Muscle of leg (tissue), 11 donors: ENCODE results near the gene PLEKHA6. TPM values are rescaled to one million over a fixed set of nuclear protein-coding genes. Genes with fewer than 3 reads are reported as not detected.
"Not testable (repeated sequence)": the region's sequence is repeated elsewhere in the genome, so short reads cannot be mapped to it uniquely, and the experiment has no call there.

Source experiments
- DNase-seq: peaks from one replicate; pipeline ENCODE4 v3.0.0; 2013
- H3K27ac ChIP-seq: one replicate; pipeline ENCODE4 v1.5.1; 2013; ENCODE audit warnings: mild to moderate bottlenecking, low read length, control low read depth
- H3K27me3 ChIP-seq: one replicate; pipeline ENCODE4 v1.6.1; 2013; ENCODE audit warnings: low read length; ENCODE audit not compliant: control insufficient read depth, insufficient read depth
- H3K36me3 ChIP-seq: one replicate; pipeline ENCODE4 v1.6.1; 2013; ENCODE audit warnings: low read length; ENCODE audit not compliant: control insufficient read depth, insufficient read depth
- H3K4me1 ChIP-seq: one replicate; pipeline ENCODE4 v1.6.1; 2013; ENCODE audit warnings: low read length; ENCODE audit not compliant: control insufficient read depth, insufficient read depth
- H3K4me3 ChIP-seq: one replicate; pipeline ENCODE4 v1.5.1; 2013; ENCODE audit warnings: low read length, control low read depth
- H3K9me3 ChIP-seq: replicated peaks from 2 replicates; pipeline ENCODE4 v1.6.1; 2013; ENCODE audit warnings: low read depth, low read length; ENCODE audit not compliant: control insufficient read depth
- WGBS: methylation state at CpG from one replicate; pipeline ENCODE4 v1.1.5; 2013; ENCODE audit warnings: missing lambda C conversion rate; ENCODE audit not compliant: insufficient coverage; 5-methylcytosine and 5-hydroxymethylcytosine counted together
- polyA plus RNA-seq, 8 donors: library from polyadenylated mRNA; unstranded; fragments of 120-200 nt; gene quantifications; one replicate each; pipeline versions ENCODE4 v1.2.1 to v1.2.3, GENCODE V29; 2013; ENCODE audit warnings: inconsistent platforms in 1 of 8, low replicate concordance in 1 of 8; ENCODE audit not compliant: insufficient read length in 8 of 8, insufficient read depth in 1 of 8
- total RNA-seq: library from RNA; stranded (reverse); fragments of 120-200 nt; gene quantifications from one replicate; pipeline ENCODE4 v1.2.4, GENCODE V29; 2013

Gene PLEKHA6
- total and polyA plus RNA-seq, 9 donors: 2.2 to 10.0 (median 4.8) TPM

GRCh38 chr1:204242920-204243319, 116.8 kb downstream of the PLEKHA6 start:
- no peaks in the 10 kb centered on the region for H3K4me1 ChIP-seq
- H3K27me3 ChIP-seq: no peaks in the 10 kb centered on the region
- H3K36me3 ChIP-seq: peaks cover 3% of the 10 kb centered on the region
- no peak overlapping the region for H3K4me3 ChIP-seq
- no peak overlapping the region for H3K27ac ChIP-seq
- H3K9me3 ChIP-seq: no peaks in the 10 kb centered on the region
- DNase-seq: no peak
- WGBS: 96% methylated on average over 7 of the region's 10 CpGs

- 91% methylated on average over 5 of the region's 5 CpGs for WGBS
- Histone ChIP-seq H3K4me3 (no peak overlapping the region), H3K9me3 (no peaks in the 10 kb centered on the region), H3K27ac (no peak overlapping the region), H3K27me3 (no peaks in the 10 kb centered on the region), H3K36me3 (peaks cover 3% of the 10 kb centered on the region), H3K4me1 (no peaks in the 10 kb centered on the region)
- DNase-seq: no peak
Measured at GRCh38 chr1:204241914-204242313, 117.8 kb downstream of the PLEKHA6 start.

GRCh38 chr1:204241050-204241449, 118.7 kb downstream of the PLEKHA6 start:
- no peaks in the 10 kb centered on the region for H3K27me3 ChIP-seq
- H3K9me3 ChIP-seq: no peaks in the 10 kb centered on the region
- no peak overlapping the region for H3K4me3 ChIP-seq
- H3K27ac ChIP-seq: no peak overlapping the region
- no peaks in the 10 kb centered on the region for H3K4me1 ChIP-seq
- no peak for DNase-seq
- peaks cover 3% of the 10 kb centered on the region for H3K36me3 ChIP-seq
- WGBS: 43% methylated on average over 2 of the region's 2 CpGs

- WGBS: no CpG with 5 or more reads among the region's 1 CpG
Measured at GRCh38 chr1:204240233-204240632, 119.5 kb downstream of the PLEKHA6 start.

GRCh38 chr1:204239401-204239800, 120.3 kb downstream of the PLEKHA6 start:
- not testable (repeated sequence) for H3K4me1 ChIP-seq, DNase-seq, H3K27ac ChIP-seq, H3K9me3 ChIP-seq, H3K4me3 ChIP-seq, H3K36me3 ChIP-seq, H3K27me3 ChIP-seq
- no CpG with 5 or more reads among the region's 3 CpGs for WGBS

More at GRCh38 chr1:204240233-204240632, 119.5 kb downstream of the PLEKHA6 start:
- Histone ChIP-seq H3K4me3 (no peak overlapping the region), H3K4me1 (no peaks in the 10 kb centered on the region), H3K27ac (no peak overlapping the region), H3K9me3 (no peaks in the 10 kb centered on the region), H3K27me3 (no peaks in the 10 kb centered on the region), H3K36me3 (peaks cover 3% of the 10 kb centered on the region)
- DNase-seq: no peak

- H3K27me3 ChIP-seq, DNase-seq, H3K27ac ChIP-seq, H3K4me3 ChIP-seq, H3K4me1 ChIP-seq, H3K9me3 ChIP-seq, H3K36me3 ChIP-seq: not testable (repeated sequence)
- WGBS: no CpG with 5 or more reads among the region's 2 CpGs
Measured at GRCh38 chr1:204238520-204238919, 121.2 kb downstream of the PLEKHA6 start.

- WGBS: no CpG with 5 or more reads among the region's 1 CpG
- H3K27ac ChIP-seq, DNase-seq, H3K4me3 ChIP-seq, H3K9me3 ChIP-seq, H3K27me3 ChIP-seq, H3K36me3 ChIP-seq, H3K4me1 ChIP-seq: not testable (repeated sequence)
Measured at GRCh38 chr1:204237515-204237914, 122.2 kb downstream of the PLEKHA6 start.

- H3K27me3 ChIP-seq: no peaks in the 10 kb centered on the region
- H3K36me3 ChIP-seq: no peaks in the 10 kb centered on the region
- H3K4me1 ChIP-seq: no peaks in the 10 kb centered on the region
- H3K9me3 ChIP-seq: no peaks in the 10 kb centered on the region
- H3K27ac ChIP-seq: peak overlapping the region; percentile 67
- H3K4me3 ChIP-seq: no peak overlapping the region
- peak; percentile 87 for DNase-seq
Measured at GRCh38 chr1:204232526-204232925, 127.2 kb downstream of the PLEKHA6 start.

GRCh38 chr1:204230211-204230610, 129.5 kb downstream of the PLEKHA6 start:
- WGBS: 89% methylated on average over 10 of the region's 14 CpGs
- no peak for DNase-seq
- H3K9me3 ChIP-seq: no peaks in the 10 kb centered on the region
- no peak overlapping the region for H3K4me3 ChIP-seq
- H3K27ac ChIP-seq: no peak overlapping the region
- no peaks in the 10 kb centered on the region for H3K27me3 ChIP-seq
- H3K4me1 ChIP-seq: peaks cover 3% of the 10 kb centered on the region
- no peaks in the 10 kb centered on the region for H3K36me3 ChIP-seq

GRCh38 chr1:204228896-204229295, 130.8 kb downstream of the PLEKHA6 start:
- H3K4me3 ChIP-seq: no peak overlapping the region
- DNase-seq: no peak
- WGBS: 95% methylated on average over 13 of the region's 13 CpGs
- no peaks in the 10 kb centered on the region for H3K27me3 ChIP-seq
- H3K36me3 ChIP-seq: no peaks in the 10 kb centered on the region
- H3K9me3 ChIP-seq: no peaks in the 10 kb centered on the region
- no peak overlapping the region for H3K27ac ChIP-seq
- H3K4me1 ChIP-seq: peaks cover 3% of the 10 kb centered on the region

- WGBS: 81% methylated on average over 19 of the region's 20 CpGs
- H3K36me3 ChIP-seq: no peaks in the 10 kb centered on the region
- no peaks in the 10 kb centered on the region for H3K9me3 ChIP-seq
- no peak for DNase-seq
- H3K27ac ChIP-seq: no peak overlapping the region
- no peak overlapping the region for H3K4me3 ChIP-seq
- H3K27me3 ChIP-seq: no peaks in the 10 kb centered on the region
- peaks cover 3% of the 10 kb centered on the region for H3K4me1 ChIP-seq
Measured at GRCh38 chr1:204227996-204228785, 131.5 kb downstream of the PLEKHA6 start.
